HG02840 (cell line): ENCODE results near the gene SEMA3G.

ENCODE experiments used
- ATAC-seq: cut with Tn5 transposase; IDR thresholded peaks from one replicate; pipeline ENCODE4 v1.9.1; 2021; ENCODE audit warnings: mild to moderate bottlenecking, moderate library complexity, moderate number of reproducible peaks; ENCODE audit not compliant: unreplicated experiment, low FRiP score

Gene SEMA3G

DNA sequence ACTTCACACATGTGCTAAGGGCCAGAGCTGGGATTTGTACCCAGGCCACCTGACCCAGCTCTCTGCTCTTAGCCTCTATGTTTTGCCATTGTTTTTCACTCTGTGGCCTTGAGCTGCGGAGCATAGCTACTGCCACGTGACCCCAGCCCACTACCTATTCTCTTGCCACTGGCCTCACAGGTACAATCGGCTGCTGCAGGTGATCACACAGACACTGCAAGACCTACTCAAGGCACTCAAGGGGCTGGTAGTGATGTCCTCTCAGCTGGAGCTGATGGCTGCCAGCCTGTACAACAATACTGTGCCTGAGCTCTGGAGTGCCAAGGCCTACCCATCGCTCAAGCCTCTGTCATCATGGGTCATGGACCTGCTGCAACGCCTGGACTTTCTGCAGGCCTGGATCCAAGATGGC, 46.2 kb downstream of the SEMA3G start:
- ATAC-seq, result no peak

DNA sequence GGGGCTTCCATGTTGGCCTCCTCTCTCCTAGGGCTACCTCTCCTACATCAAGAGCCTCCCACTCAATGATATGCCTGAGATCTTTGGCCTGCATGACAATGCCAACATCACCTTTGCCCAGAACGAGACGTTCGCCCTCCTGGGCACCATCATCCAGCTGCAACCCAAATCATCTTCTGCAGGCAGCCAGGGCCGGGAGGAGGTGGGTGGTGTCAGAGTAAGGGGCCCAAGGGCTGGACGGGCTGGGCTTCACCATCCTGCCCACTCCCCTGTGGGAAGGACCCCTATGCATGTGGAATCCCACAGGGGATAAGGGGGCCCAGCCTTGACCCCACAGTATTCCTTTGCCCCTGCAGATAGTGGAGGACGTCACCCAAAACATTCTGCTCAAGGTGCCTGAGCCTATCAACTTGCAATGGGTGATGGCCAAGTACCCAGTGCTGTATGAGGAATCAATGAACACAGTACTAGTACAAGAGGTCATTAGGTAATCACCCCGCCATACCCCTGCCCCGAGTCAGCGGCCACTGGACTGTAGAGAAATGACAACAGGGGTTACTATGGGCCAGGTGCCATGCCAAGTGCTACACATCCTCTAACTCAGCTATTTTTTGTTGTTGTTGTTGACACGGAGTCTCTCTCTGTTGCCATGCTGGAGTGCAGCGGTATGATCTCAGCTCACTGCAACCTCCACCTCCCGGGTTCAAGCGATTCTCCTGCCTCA, 47.1 kb downstream of the SEMA3G start:
- no peak for ATAC-seq

DNA sequence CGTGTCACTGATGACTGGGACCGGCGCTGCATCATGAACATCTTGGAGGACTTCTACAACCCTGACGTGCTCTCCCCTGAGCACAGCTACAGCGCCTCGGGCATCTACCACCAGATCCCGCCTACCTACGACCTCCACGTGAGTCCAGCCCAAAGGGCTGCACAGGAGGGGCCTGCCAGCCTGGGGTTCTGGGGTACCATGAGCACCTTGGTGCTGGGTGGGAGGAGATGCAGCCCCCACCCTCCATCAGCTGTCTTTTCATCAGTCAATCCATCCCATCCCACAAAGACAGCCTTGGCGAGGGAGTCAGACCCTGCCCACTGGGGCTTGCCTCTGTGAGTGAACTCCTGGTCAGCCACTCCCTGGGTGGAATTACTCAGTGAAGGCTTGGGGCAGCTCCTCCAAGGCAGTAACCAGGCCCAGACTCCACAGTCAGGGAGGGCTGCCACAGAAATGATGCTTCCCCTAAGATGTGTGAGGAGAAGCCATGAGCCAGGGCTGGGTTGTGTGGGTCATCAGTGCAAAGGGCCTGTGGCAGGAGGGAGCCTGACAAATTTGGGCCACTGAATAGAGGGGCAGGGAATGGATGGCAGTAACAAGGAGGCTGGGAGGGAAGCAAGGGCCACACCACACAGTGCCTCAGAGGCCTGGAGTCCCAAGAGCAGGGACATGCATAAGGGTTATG, 47.9 kb downstream of the SEMA3G start:
- no peak for ATAC-seq

DNA sequence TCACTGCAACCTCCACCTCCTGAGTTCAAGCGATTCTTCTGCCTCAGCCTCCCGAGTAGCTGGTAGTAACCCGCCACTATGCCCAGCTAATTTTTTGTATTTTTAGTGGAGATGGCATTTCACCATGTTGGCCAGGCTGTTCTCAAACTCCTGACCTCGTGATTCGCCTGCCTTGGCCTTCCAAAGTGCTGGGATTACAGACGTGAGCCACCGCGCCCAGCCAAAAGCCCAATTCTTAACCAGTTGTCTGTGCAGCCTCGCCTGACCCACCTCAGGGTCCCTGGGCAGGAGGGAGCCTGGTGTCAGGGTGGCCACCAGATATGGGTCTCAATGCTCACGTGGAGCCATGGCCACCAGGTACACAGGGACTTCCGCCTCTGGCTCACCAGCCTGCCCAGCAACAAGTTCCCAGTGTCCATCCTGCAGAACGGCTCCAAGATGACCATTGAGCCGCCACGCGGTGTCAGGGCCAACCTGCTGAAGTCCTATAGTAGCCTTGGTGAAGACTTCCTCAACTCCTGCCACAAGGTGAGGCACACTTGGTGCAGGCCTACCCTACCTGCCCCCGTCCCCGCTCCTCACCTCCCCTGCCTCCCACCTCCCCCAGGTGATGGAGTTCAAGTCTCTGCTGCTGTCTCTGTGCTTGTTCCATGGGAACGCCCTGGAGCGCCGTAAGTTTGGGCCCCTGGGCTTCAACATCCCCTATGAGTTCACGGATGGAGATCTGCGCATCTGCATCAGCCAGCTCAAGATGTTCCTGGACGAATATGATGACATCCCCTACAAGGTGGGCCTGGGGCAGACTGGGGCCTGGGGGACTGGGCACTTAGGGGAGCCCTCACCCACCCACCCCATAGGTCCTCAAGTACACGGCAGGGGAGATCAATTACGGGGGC, 48.6 kb downstream of the SEMA3G start:
- no peak for ATAC-seq

DNA sequence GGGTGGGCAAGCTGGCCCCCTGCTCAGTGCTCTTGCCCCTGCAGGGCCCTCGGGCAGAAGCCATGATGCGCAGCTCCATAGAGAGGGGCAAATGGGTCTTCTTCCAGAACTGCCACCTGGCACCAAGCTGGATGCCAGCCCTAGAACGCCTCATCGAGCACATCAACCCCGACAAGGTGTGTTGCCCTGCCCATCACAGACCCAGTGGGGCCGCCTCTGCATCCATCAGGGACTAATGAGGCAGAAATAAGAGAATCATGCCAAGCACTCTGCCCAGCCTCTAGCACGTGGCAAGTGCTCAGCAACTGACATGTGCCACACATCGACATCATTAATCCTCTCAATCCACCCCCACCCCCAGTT, 49.4 kb downstream of the SEMA3G start:
- ATAC-seq, result no peak

DNA sequence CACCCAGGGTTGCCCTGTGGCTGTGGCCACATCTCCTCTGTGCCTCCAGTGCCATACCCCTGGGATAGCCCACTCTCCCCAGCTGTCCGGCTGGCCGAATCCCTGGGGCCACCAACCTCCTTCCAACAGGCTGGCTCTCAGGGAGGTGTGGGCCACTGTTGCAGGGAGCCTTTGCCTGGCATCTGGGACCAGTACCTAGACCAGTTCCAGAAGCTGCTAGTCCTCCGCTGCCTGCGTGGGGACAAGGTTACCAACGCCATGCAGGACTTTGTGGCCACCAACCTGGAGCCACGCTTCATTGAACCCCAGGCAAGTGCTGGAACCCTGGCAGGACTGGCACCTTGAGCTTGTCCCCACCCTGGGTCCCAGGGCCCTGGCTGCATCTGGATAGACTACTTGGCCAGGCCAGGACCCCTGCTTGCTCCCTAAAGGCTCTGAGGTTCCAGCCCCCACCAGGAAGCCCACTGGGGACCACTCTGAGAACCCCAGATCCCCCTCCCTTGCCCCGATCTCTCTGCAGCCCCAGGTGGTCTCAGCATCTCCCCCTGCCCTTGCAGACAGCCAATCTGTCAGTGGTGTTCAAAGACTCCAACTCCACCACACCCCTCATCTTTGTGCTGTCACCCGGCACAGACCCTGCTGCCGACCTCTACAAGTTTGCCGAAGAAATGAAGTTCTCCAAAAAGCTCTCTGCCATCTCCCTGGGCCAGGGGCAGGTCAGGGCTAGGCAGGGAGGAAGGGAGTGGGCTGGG, 50.0 kb downstream of the SEMA3G start:
- no peak for ATAC-seq

DNA sequence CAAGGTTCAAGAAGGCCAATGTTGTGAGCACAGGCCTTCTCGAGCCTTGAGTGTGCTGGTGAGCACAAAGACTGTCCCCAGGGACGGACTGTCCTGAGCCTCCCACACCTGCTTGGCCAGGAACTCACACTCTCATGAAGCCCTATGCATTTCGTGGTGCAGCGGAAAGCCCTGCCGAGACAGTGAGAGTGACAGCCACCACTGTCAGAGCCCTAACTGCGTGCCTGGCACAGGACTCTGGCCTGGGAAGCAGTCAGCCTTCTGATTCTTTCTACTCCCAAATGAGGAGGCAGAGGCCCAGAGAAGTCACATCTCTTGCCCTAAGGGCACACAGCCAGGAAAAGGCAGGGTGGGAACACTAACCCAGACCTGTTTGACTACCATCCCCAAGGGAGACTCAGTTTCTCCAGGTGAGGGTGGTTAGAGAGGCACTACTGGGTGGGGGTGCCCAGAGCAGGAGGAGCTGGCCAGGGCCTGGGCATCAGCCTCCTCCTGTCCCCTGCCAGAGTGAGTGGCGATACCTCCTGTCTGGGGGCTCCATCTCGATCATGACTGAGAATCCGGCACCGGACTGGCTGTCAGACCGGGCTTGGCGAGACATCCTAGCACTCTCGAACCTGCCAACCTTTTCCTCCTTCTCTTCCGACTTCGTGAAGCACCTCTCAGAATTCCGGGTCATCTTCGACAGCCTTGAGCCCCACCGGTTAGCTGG, 50.8 kb downstream of the SEMA3G start:
- no peak for ATAC-seq

DNA sequence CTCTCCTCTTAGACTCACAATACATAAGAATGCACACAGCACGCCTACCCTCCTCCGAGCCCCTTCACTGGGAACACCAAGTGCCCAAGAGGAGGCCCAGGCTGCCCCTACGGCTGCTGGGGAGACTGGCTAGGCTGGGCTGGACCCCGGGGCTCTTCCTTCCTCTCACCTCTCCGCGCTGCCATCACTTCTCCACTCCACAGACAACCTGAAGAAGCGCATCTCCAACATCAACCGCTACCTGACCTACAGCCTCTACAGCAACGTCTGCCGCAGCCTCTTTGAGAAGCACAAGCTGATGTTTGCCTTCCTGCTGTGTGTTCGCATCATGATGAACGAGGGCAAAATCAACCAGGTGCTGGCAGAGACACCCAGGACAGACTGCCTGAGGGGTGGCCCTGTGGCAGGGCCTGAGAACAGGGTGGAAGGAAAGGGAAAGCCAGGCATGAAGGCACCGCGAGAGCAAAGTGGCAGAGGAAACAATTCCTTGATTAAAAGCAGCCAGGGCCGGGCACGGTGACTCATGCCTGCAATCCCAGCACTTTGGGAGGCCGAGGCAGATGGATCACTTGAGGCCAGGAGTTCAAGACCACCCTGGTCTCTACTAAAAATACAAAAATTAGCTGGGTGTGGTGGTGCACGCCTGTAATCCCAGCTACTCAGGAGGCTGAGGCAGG, 51.6 kb downstream of the SEMA3G start:
- ATAC-seq, result no peak

DNA sequence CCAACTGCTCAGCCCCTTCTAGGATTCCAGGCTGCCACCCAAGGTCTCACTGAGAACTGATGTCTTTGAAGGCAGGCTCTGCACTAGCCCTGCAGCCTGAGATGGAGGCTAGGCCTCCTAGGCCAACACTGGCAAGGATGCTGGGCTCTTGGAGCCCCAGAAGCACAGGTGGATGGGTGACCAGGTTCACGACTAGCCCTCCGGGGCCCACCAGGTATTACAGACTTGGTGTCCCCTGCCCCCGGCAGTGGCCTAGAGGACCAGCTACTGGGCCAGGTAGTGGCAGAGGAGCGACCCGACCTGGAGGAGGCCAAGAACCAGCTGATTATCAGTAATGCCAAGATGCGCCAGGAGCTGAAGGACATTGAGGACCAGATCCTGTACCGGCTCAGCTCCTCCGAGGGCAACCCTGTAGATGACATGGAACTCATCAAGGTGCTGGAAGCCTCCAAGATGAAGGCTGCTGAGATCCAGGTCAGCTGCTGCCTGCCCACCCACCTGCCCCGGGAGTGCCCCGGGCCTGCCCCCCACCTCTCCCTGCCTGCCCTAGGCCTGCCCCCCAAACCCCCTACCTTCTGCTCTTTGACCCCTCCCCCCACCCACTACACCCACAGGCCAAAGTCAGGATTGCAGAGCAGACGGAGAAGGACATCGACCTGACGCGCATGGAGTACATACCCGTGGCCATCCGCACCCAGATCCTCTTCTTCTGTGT, 52.5 kb downstream of the SEMA3G start:
- no peak for ATAC-seq

DNA sequence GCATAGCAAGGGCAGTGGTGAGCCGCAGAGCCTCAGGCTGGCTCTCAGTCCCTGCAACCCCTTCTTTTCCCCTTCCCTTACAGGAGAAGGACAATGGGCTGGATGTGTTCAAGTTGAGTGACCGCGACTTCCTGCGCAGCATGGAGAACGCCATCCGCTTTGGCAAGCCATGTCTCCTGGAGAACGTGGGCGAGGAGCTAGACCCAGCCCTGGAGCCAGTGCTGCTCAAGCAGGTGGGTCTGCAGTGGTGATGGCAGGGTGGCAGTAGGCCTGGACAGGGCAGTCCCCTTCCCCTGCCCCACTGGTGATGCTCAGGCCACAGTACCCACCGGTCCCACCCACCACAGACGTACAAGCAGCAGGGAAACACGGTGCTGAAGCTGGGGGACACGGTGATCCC, 53.8 kb downstream of the SEMA3G start:
- no peak for ATAC-seq

DNA sequence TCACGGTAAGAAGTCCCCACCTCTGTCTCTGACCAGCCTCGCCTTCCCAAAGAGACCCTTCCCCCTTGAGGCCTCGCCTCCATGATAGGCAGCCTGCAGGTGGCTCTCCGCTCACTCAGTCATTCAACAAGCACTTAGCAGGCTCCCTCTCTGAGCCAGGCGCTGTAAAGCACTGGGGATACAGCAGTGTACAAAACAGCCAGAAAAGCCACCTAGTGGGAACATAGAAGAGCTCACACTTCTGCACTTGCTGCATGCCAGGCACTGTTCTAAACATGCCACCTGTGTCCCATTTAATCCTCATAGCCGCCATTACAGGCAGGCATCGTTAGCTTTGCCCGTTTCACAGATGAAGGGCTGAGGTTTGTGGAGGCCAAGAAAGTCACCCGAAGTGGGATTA, 56.0 kb downstream of the SEMA3G start:
- ATAC-seq, result no peak

DNA sequence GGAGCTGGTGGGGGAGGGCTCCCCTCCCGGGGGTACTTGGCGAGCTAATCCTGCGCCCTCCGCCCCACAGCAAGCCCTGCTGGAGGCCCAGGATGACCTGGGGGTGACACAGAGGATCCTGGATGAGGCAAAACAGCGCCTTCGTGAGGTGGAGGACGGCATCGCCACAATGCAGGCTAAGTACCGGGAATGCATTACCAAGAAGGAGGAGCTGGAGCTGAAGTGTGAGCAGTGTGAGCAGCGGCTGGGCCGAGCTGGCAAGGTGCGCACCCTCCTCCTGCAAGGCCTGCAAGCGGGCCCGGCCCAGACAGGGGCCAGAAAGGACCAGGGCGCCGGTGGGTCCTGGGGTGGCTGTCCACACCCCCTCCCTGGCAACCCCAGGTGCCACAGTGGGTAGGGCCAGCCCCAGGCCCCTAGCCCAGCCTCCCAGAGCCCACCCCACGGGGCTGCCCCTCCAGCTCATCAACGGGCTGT, 56.5 kb downstream of the SEMA3G start:
- no peak for ATAC-seq

DNA sequence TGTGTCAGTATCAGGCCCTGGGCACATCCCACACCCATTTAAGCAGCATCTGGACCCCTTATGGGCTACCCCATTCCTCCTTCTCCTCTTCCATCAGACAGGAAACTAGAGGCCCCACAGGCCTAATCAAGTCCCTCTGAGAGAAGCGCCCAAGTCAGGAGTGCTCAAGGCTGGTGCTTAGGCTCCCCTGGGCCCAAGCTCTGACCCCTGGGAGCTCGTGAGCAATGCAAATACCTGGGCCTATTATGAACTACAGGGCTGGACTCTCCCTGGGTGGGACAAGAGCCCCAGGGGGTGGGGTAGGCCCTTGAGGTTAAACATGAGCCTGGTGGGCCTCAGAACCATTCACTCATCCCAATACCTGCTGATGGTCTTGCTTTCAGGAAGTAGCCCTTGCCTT, 57.4 kb downstream of the SEMA3G start:
- no peak for ATAC-seq

DNA sequence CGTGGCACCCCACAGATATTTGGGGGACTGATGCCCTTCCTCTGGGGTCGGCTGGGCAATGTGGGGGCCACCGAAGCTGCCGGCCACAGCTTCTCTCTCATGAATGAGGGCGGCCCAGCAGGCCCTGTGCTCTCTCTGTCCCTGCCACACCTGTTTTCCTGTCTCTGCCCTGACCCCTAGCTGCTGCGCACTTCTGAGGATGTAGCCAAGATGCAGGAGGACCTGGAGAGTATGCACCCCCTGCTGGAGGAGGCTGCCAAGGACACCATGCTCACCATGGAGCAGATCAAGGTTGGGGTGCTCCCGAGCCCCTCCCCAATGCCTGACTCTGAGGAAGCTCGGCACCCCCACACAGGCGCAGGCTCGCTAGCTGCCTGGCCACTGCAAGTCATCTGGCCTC, 59.7 kb downstream of the SEMA3G start:
- ATAC-seq, result no peak

DNA sequence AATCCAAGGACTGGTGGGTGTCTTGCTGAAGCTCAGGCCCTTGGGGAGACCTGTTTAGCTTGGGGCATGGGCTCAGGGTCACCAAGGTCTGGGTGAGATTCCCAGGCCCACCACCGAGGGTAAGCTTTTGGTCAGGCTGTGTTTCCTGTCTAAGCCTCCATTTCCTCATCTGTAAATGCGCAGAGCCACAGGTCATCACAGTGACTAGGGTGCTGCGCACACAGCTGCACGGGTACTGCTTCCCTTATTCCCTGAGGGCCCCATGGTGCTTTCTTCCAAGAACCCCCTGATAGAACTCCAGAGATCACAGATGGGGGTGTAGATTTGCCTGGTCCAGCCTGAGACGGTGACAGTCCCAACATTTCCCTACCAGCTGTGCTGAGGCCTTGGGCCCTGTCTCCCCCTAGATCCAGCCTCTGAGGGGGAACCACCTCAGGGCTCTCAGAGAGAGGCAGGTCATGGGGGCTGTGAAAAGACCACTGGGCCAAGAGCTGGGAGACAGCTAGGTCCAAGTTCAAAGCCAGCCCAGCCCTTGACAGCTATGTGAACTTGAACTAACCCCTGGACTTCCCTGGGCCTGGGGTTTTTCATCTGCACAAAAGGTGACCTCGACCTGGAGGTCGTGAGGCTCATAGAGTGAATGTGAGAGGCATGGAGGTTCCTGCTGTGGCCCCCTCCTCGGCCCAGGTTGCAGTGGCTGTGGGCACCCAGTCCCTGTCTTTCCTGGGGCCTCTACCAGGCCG, 60.7 kb downstream of the SEMA3G start:
- no peak for ATAC-seq

DNA sequence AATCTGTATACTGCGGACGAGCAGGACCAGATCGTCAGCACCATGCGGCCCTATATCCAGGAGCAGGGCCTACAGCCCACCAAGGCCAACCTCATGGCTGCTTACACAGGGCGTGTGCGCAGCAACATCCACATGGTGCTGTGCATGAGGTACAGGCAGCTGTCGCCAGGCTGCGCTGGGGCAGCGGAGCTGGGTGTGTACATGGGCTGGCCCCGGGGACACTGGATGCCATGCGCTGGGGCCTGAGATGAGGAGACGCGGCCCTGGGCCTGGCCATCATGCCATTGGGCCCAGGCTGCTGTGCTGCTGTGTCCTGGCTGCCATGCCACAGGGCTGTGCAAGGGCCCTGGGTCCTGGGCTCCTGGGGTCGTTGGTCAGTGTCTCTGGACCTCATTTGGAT, 61.5 kb downstream of the SEMA3G start:
- no peak for ATAC-seq
